IPS-15b (cell line): ENCODE data around the gene LRRC47.

ENCODE experiments used
- H3K27me3 ChIP-seq: one replicate; pipeline ENCODE4 v1.6.1; 2013; ENCODE audit warnings: low read length; ENCODE audit not compliant: control insufficient read depth, insufficient read depth
- H3K36me3 ChIP-seq: one replicate; pipeline ENCODE4 v1.6.1; 2013; ENCODE audit warnings: low read length; ENCODE audit not compliant: control insufficient read depth, insufficient read depth
- H3K4me1 ChIP-seq: one replicate; pipeline ENCODE4 v1.6.1; 2013; ENCODE audit warnings: mild to moderate bottlenecking, low read length; ENCODE audit not compliant: control insufficient read depth, insufficient read depth
- H3K4me3 ChIP-seq: one replicate; pipeline ENCODE4 v1.5.1; 2013; ENCODE audit warnings: low read depth, low read length
- H3K9ac ChIP-seq: one replicate; pipeline ENCODE4 v1.6.1; 2013; ENCODE audit warnings: low read depth, mild to moderate bottlenecking, low read length
- H3K9me3 ChIP-seq: one replicate; pipeline ENCODE4 v1.6.1; 2013; ENCODE audit warnings: mild to moderate bottlenecking, low read length; ENCODE audit not compliant: control insufficient read depth, insufficient read depth

LRRC47 gene

DNA sequence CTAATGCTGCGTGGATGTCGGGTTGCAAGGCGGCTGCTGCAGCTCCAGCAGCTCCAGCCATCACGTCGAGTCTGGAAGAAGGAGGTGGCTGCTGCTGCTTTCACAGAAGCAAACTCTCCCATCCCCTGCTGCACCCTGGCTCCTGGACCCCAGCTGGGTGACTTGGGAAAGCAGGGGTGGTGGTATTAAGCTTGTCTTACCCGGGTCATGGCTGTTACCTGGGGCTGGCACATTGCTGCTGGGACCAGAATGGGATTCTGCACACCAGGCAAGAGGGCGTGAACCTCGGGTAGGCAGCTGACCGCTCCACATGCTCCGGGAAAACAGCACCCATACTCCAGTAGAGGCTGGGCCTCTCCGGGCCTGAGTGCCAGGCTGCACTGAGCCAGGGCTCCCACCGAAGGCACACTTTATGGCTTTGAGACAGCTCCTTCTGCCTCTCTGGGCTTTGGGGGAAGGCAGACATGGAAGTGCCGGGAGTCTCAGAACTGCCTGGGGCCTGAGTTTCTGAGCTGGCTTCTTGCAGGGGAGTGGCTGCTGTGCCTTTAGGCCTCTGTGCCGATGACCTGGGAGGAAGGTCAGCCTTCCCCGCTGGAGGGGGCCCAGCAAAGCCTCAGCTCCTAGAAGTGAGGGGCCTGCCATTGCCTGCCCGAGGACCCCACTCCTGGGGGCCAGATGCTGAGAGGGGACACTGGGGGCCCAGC lies 22.6 kb downstream of the LRRC47 start:
- peaks cover 5% of the 10 kb centered on the region for H3K4me1 ChIP-seq
- no peak overlapping the region for H3K9ac ChIP-seq
- H3K9me3 ChIP-seq = no peaks in the 10 kb centered on the region
- peaks cover 4% of the 10 kb centered on the region for H3K36me3 ChIP-seq
- peaks cover 3% of the 10 kb centered on the region for H3K27me3 ChIP-seq
- H3K4me3 ChIP-seq = no peak overlapping the region

DNA sequence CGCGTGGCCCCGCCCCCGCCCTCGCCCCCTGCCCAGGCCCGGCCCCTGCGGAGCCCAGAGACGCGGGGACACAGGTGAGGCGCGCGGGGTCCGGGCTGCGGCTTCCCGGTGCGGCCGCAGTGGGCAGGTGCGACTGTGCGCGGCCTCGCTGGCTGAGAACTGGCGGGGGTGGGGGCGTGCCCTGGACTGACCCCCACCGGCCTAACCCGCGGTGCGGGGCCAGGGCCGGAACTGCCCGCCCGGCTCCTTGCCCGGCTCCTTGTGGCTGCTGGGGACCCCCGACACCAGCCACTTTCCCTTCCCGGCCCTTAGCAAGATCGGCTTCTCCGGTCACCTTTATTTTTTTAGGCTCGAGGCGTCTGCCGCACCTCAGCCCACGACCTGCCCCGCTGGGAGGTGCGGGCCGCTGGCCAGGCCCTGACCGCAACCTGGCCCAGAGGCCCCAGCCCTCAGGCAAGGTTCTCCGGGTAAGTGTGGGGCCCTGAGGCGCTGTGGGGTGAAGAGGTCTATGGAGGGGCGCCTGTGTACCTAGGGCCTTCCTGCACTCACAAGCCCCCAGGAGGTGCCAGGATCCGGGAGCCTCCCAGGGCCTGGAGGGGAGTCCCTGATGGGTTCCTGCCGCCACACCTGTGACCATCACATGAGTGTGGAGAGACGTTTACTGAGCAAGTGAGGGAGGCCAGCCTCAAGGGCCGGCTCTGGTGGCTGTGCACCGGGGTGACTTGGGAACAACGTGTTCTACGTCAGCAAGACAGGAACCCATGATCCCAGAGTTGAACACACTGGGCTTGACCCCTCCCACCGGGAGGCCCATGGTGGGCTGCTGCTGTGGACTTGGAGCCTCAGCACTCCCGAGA lies 23.4 kb downstream of the LRRC47 start, which contains the start of gene SMIM1:
Gene SMIM1 (plus strand): TSS at position 35 of the 857 bp plus-strand sequence. CDS start 2,625 bp downstream, outside the sequence.
- Histone ChIP-seq H3K9ac (peak within 1 kb of the TSS; percentile 65), H3K27me3 (peaks cover 3% of the 10 kb centered on the region), H3K9me3 (no peaks in the 10 kb centered on the region), H3K36me3 (peaks cover 2% of the 10 kb centered on the region), H3K4me3 (peak within 1 kb of the TSS; percentile 63), H3K4me1 (peaks cover 5% of the 10 kb centered on the region)

DNA sequence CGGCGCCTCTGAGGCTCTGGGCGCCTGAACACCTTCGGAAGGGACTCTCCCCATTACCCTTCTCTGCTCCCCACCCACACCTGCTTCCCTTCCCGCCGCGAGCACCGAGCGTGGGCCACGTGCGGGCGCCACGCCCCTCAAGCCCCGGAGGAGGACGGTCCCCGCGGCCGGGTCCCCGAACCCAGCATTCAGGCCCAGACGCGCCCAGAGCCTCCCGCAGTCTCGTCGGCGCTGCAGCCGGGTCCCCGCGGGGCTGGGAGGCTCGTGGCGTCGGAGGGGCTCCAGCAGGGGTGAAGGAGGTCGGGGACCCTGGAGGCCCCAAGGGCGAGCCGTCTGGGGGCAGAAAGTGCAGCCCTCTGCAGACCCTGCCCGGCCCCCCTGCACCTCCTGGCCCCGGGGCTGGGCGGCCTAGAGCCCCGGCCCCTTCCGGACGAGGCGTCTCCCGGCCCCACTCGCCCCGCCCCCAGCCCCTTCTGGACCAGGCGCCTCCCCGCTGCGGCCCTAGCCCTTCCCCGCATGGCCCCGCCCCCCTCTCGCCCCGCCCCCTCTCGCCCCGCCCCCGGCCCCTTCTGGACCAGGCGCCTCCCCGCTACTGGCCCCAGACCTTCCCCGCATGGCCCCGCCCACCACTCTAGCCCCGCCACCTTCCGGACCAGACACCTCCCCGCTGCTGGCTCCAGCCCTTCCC lies 24.1 kb downstream of the LRRC47 start:
- Histone ChIP-seq H3K36me3 (peaks cover 2% of the 10 kb centered on the region), H3K9ac (peak overlapping the region; percentile 65), H3K27me3 (peaks cover 3% of the 10 kb centered on the region), H3K4me1 (peaks cover 5% of the 10 kb centered on the region), H3K4me3 (peak overlapping the region; percentile 63), H3K9me3 (no peaks in the 10 kb centered on the region)

DNA sequence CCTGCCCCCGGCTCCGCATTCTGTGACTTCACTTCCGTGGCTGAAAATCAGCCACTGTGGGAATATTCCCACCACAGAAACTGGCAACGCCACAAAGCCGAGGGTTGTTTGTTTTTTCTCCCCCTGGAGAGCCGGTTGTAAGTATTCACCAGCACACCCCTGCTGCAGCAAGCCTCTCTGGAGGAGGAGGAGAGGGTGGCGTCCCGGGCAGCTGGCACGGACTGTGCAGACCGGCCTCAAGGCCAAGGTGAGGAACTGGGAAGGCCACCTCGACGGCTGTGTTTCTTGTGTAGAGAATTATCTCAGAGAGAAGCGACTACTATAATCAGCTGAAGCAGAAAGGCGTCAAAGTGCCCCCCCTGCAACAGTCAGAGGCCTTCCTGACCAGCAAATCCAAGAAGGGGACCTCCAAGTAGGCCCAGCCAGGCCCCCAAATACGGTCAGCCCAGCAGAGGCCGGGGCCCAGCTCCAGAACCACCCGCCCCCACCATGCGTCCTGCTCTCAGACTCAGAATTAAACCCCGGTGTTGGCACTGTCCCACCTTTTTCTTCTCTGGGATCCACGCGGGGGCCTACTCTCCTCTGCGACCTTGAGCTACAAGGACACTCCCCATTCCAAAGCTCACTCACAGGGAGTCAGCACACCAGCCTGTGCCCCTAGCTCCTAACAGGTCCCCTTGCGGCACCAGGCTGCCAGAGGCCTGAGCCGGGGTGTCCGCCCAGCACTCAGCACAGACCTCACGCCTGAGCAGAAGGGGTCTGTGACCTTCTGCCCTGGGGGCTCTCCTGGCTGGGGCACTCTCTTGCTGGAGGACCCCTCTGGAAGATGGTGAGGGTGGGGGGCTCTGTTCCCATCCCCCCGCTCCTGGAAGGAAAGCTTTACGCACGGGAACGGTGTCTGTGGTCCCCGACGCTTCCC lies 24.9 kb downstream of the LRRC47 start:
- H3K9ac ChIP-seq = peak overlapping the region; percentile 65

DNA sequence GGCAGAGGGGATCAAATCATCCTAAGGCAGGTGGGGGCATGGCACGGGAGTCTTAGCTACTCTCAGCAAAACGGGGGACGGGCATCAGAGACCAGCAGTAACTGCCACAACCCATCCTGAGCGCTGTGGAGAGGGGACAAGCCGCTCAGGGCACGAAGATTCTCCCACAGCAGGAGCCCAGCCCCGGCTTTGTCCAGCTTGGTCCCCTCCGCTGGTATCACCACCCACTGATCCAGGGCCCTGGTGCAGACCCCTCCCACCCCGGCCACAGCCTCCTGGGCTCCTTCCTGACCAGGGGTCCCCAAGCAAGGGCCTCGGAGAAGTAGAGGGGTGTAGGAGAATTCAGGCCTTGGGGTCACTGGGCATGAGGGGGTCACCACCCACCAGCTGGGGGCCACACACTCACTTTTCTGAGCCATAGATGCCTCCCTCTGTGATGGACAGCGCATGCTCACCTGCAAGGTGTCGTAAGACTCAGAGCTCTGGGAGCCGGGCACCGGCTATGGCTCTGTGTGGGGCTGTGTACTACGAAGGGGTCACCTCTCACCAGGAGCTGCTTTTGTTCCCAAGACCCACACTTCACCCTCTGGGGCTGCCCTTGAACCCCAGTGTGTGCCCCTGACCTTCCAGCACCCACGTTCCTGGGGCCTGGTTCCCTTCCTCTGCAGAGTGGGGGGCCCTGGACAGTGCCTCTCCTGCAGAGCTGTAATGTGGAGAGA lies 26.1 kb downstream of the LRRC47 start:
- no peaks in the 10 kb centered on the region for H3K9me3 ChIP-seq

More for the DNA sequence above, 24.9 kb downstream of the LRRC47 start:
- Histone ChIP-seq H3K27me3 (peaks cover 3% of the 10 kb centered on the region), H3K9me3 (no peaks in the 10 kb centered on the region), H3K36me3 (peaks cover 2% of the 10 kb centered on the region), H3K4me3 (peak overlapping the region; percentile 63), H3K4me1 (peaks cover 5% of the 10 kb centered on the region)

DNA sequence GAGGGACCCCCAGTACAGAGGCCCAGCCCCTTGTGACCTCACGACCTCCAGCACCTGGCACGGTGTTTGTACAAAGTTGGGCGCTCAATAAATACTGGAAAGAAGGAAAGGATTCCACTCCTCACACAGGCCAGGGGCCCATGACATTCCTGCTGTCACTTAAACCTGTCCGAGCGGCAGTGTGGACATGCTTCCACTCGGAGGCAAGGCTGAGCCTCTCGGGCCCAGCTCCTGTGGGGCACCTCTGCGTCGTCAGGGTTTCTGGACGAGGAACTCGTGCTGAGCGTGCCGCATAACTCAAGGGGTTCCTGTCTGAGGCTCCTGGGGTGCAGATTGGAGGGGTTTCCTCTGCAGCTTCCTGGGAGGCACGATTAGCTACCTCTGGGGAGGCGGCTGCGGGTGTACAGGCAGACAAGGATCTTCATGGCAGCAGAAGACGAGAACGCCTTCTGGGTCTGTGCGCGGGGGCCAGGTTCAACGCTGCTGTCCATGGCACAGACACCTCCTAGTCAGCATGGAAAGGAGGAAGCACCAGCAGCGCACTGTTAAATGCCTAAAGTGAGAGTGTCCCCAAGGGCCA lies 27.4 kb downstream of the LRRC47 start:
- peaks cover 2% of the 10 kb centered on the region for H3K36me3 ChIP-seq
- peaks cover 5% of the 10 kb centered on the region for H3K27me3 ChIP-seq
- H3K4me1 ChIP-seq = peaks cover 3% of the 10 kb centered on the region
- H3K4me3 ChIP-seq = no peak overlapping the region
- no peaks in the 10 kb centered on the region for H3K9me3 ChIP-seq
- no peak overlapping the region for H3K9ac ChIP-seq

More for the DNA sequence above, 26.1 kb downstream of the LRRC47 start:
- H3K27me3 ChIP-seq = peaks cover 5% of the 10 kb centered on the region
- peaks cover 5% of the 10 kb centered on the region for H3K4me1 ChIP-seq
- no peak overlapping the region for H3K4me3 ChIP-seq
- no peak overlapping the region for H3K9ac ChIP-seq
- peaks cover 2% of the 10 kb centered on the region for H3K36me3 ChIP-seq

DNA sequence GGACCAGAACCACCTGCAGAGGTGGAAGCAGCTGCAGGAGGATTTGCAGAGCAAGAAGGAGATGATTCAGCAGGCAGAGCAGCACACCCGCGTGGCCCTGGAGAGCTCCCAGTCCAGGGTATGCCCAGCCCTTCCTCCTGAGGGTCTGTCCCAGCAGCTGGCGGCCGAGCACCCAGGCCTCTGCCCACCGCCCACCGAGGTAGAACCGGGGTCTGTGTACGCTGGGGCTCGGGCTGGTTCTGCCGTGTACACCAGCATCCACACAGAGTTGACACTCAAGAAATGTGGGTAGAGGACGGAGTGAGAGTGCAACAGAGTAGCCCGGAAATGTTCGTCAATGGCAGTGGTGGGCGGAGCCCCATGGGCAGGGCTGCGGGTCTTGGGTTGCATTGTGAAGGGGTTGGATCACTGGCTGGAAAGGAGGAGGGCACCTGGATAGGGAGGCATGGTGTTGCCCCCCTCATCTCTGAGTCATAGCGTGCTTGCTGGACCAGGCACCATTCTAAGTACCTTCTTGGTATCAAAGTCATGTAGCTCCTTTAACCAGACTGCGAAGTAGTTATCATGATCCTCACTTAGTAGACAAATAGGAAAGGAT lies 28.9 kb downstream of the LRRC47 start:
- H3K27me3 ChIP-seq = peaks cover 5% of the 10 kb centered on the region
- no peaks in the 10 kb centered on the region for H3K4me1 ChIP-seq
- H3K36me3 ChIP-seq = no peaks in the 10 kb centered on the region
- no peak overlapping the region for H3K9ac ChIP-seq
- H3K9me3 ChIP-seq = no peaks in the 10 kb centered on the region
- H3K4me3 ChIP-seq = no peak overlapping the region

DNA sequence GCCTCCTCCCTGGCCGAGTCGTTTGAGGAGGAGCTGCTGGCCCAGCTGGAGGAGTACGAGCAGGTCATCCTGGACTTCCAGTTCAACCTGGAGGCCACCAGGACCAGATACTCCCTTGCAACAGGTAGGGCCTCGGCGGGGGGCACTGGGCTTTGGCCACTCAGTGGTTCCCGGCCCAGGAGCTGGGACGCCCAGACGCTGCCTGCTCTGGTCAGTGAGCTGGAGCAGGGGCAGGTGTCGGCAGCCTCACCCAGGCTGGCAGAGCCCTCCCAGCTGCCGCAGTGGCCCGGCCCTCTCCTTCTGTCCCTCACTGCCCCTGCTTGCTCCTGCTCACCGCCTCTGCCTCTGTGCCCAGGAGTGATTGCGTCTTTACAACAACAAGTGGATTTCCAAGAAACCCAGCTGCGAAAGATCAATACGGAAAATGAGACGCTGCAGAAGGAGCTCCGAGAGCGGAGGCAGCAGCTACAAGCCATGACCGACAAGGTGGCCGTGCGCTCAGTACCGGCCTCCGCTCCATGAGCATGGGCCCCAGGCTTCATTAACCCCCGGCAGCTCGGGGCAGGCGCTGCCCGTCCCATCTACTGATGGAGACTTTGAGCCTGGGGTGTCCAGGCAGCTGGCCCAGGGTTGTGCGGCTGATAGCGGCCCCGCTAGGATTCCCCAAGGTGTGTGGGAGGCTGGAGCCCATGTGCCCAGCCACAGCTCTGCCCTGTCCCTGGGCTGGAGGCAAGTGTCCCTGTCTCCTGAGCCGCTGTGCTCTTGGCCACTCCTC lies 32.8 kb downstream of the LRRC47 start:
- no peak overlapping the region for H3K9ac ChIP-seq
- peaks cover 2% of the 10 kb centered on the region for H3K27me3 ChIP-seq
- no peaks in the 10 kb centered on the region for H3K36me3 ChIP-seq
- no peaks in the 10 kb centered on the region for H3K4me1 ChIP-seq
- no peak overlapping the region for H3K4me3 ChIP-seq
- no peaks in the 10 kb centered on the region for H3K9me3 ChIP-seq

DNA sequence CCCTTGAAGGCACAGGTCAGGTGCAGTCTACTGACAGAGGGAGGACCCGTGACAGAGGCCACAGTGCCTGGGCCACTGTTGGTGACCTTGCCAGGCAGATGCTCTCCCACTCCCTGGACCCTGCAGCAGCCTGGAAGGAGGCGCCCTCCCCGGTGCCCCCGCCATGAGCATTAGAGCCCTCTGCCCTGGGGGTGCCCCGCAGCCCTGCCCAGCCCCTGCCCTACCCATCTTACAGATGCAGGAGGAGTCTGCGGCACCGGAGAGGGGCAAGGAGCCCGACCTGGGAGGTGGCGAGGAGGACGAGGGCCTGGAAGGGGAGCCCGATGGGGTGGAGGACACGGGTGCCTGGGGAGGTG lies 33.4 kb downstream of the LRRC47 start:
- peaks cover 2% of the 10 kb centered on the region for H3K27me3 ChIP-seq
- no peaks in the 10 kb centered on the region for H3K4me1 ChIP-seq
- no peak overlapping the region for H3K4me3 ChIP-seq
- no peaks in the 10 kb centered on the region for H3K9me3 ChIP-seq
- no peak overlapping the region for H3K9ac ChIP-seq
- no peaks in the 10 kb centered on the region for H3K36me3 ChIP-seq
